Uterus (tissue), 4 donors: ENCODE measurements around the gene CRYZL1. TPM values are rescaled to one million over a fixed set of nuclear protein-coding genes. Genes with fewer than 3 reads are reported as not detected.

ENCODE experiments used
- DNase-seq, 2 donors: peaks; one replicate each; pipeline ENCODE4 v3.0.0-alpha.2; 2019 to 2020
- H3K27ac ChIP-seq, 2 donors: fragments of 200-600 bp; sonication (generic); 1 replicate in 1 of 2; 2 replicates in 1 of 2; pipeline ENCODE4 v1.5.1; 2016 to 2018
- H3K27me3 ChIP-seq, 2 donors: fragments of 200-600 bp; sonication (generic); one replicate each; pipeline ENCODE4 v1.5.1; 2018 to 2019; ENCODE audit warnings: control low read depth in 1 of 2
- H3K36me3 ChIP-seq, 2 donors: fragments of 200-600 bp; sonication (generic); one replicate each; pipeline ENCODE4 v1.5.1; 2019; ENCODE audit warnings: control low read depth in 1 of 2
- H3K4me1 ChIP-seq, 2 donors: fragments of 200-600 bp; sonication (generic); one replicate each; pipeline ENCODE4 v1.5.1; 2018 to 2019; ENCODE audit warnings: control low read depth in 1 of 2
- H3K4me3 ChIP-seq, 2 donors: fragments of 200-600 bp; sonication (generic); 1 replicate in 1 of 2; 2 replicates in 1 of 2; pipeline ENCODE4 v1.5.1; 2018 to 2019; ENCODE audit warnings: mild to moderate bottlenecking in 1 of 2
- H3K9me3 ChIP-seq, 2 donors: fragments of 200-600 bp; sonication (generic); one replicate each; pipeline ENCODE4 v1.5.1; 2019; ENCODE audit warnings: control low read depth in 1 of 2
- CTCF ChIP-seq, 4 experiments: fragments of 200-600 bp in 2 of 4; fragments of 450-650 bp in 2 of 4; sonication (generic) in 2 of 4; IDR thresholded peaks; one replicate each; pipeline ENCODE4 v1.5.1; 2016 to 2019; ENCODE audit warnings: antibody characterized with exemption in 4 of 4, mild to moderate bottlenecking in 2 of 4, moderate library complexity in 1 of 4
- POLR2A ChIP-seq, 2 donors: fragments of 450-650 bp; IDR thresholded peaks; one replicate each; pipeline ENCODE4 v1.6.1; 2016; ENCODE audit warnings: antibody characterized with exemption in 2 of 2, mild to moderate bottlenecking in 1 of 2, moderate library complexity in 1 of 2
- intact Hi-C: fragments of 100-400 bp; cut with DNase I; formaldehyde crosslinking; loops from one replicate; pipeline ENCODE4 v1.15.1; 2023; ENCODE audit warnings: low total_unique reads
- total RNA-seq, 4 donors: library from RNA; depleted of rRNA in 3 of 4; stranded (reverse); fragments of >200 nt in 3 of 4; gene quantifications; one replicate each; pipeline versions ENCODE4 v1.1.0 to v1.2.4, GENCODE V29; 2014 to 2023
- donor health status: DM: yes; HTN: yes; CAD: no.

CRYZL1 gene
- total RNA-seq, 4 donors from 2014 or later: 66.8 to 147 (median 67.3) TPM

- H3K4me3 ChIP-seq: no peak overlapping the region
Measured at GRCh38 chr21:33557447-33557846, 84.1 kb downstream of the CRYZL1 start.

GRCh38 chr21:33554982-33555344 lies 86.6 kb downstream of the CRYZL1 start:
- Histone ChIP-seq H3K27ac (no peak overlapping the region), H3K9me3 (no peaks in the 10 kb centered on the region), H3K36me3 (no peaks in the 10 kb centered on the region), H3K27me3 (no peaks in the 10 kb centered on the region), H3K4me3 (no peak overlapping the region), H3K4me1 (peaks cover 0 to 7% of the 10 kb centered on the region in 2 donors)
- no peak for DNase-seq
- TF ChIP-seq CTCF (IDR thresholded peaks at IDR 0.05): no peak
- TF ChIP-seq POLR2A (IDR thresholded peaks at IDR 0.05): no peak
- intact Hi-C loops: no loop called here

More at GRCh38 chr21:33557447-33557846, 84.1 kb downstream of the CRYZL1 start:
- no peak for DNase-seq
- intact Hi-C loops: no loop called here
- Histone ChIP-seq H3K27me3 (no peaks in the 10 kb centered on the region), H3K9me3 (no peaks in the 10 kb centered on the region), H3K4me1 (peaks cover 0 to 7% of the 10 kb centered on the region in 2 donors), H3K36me3 (no peaks in the 10 kb centered on the region), H3K27ac (no peak overlapping the region)
- TF ChIP-seq CTCF (IDR thresholded peaks at IDR 0.05): no peak
- TF ChIP-seq POLR2A (IDR thresholded peaks at IDR 0.05): no peak

- TF ChIP-seq POLR2A (IDR thresholded peaks at IDR 0.05): no peak
- Histone ChIP-seq H3K27me3 (no peaks in the 10 kb centered on the region), H3K27ac (no peak overlapping the region), H3K36me3 (no peaks in the 10 kb centered on the region), H3K4me1 (peaks cover 0 to 7% of the 10 kb centered on the region in 2 donors), H3K9me3 (no peaks in the 10 kb centered on the region), H3K4me3 (no peak overlapping the region)
- DNase-seq: no peak
- intact Hi-C loops: no loop called here
Measured at GRCh38 chr21:33554236-33554981, 87.1 kb downstream of the CRYZL1 start.

GRCh38 chr21:33552999-33553598 lies 88.4 kb downstream of the CRYZL1 start:
- TF ChIP-seq CTCF (IDR thresholded peaks at IDR 0.05): no peak
- no peak for TF ChIP-seq POLR2A (IDR thresholded peaks at IDR 0.05)
- Histone ChIP-seq H3K4me1 (peaks cover 0 to 7% of the 10 kb centered on the region in 2 donors), H3K9me3 (no peaks in the 10 kb centered on the region), H3K4me3 (no peak overlapping the region), H3K27me3 (no peaks in the 10 kb centered on the region), H3K27ac (no peak overlapping the region), H3K36me3 (no peaks in the 10 kb centered on the region)
- DNase-seq: no peak
- intact Hi-C loops: no loop called here

GRCh38 chr21:33552093-33552998 lies 89.2 kb downstream of the CRYZL1 start:
- DNase-seq: no peak
- Histone ChIP-seq H3K9me3 (no peaks in the 10 kb centered on the region), H3K27me3 (no peaks in the 10 kb centered on the region), H3K4me3 (no peak overlapping the region), H3K4me1 (peaks cover 0 to 7% of the 10 kb centered on the region in 2 donors), H3K27ac (no peak overlapping the region), H3K36me3 (no peaks in the 10 kb centered on the region)
- TF ChIP-seq POLR2A (IDR thresholded peaks at IDR 0.05): no peak
- no peak for TF ChIP-seq CTCF (IDR thresholded peaks at IDR 0.05)
- intact Hi-C loops: no loop called here
